Measurements from ENCODE around the gene DUSP8.

Gene DUSP8

GRCh38 chr11:1566381-1567051 is 5.6 kb downstream of the DUSP8 start:
- no peak for FAIRE-seq

GRCh38 chr11:1565904-1566247 is 6.2 kb downstream of the DUSP8 start:
- DNase-seq (ENCODE audit: low spot score) (no peak), FAIRE-seq (no peak)

More at GRCh38 chr11:1566381-1567051, 5.6 kb downstream of the DUSP8 start:
- no peak for DNase-seq (ENCODE audit: low spot score)

GRCh38 chr11:1565173-1565903 is 6.7 kb downstream of the DUSP8 start:
- FAIRE-seq, result no peak
- DNase-seq (ENCODE audit: low spot score), result no peak

GRCh38 chr11:1564535-1565172 is 7.4 kb downstream of the DUSP8 start:
- DNase-seq (ENCODE audit: low spot score) (peak; percentile 67), FAIRE-seq (no peak)

DNA sequence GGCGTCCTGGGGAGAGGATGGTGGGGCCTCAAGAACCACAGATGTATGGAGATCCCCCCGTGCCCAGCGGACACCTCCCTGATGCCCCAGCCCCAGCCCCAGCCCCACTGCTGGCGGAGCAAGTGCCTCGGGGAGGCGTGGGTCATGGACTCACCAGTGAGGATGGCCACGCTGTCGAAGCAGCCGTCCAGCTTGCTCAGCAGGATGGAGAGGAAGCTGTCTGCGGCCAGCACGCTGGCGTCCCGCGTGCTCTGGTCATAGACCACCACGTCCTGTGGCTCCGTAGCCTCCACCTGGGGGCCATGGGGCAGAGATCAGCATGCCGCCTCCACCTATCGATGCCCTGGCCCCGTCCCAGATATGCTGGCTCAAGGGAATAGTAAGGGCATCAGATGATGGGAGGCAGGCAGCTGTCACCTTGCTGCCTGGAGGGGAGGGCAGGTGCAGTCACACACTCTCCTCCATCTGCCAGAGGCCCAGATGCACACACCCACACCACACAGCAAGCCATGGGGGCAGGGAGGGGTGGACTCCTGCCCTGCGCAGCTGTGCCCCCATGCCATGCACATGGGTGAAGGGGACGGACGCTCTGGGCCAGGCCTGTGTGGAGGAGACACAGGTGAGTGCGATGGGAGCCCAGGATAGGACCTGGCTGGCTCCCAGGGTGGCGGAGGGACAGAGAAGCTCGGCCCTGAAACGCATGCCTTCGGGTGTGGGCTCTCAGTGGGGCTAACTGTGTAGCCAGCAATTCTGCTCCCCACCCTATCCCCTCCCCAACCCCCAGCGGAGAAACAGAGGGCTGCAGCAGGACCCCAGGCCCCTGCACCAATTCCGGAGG is 8.2 kb downstream of the DUSP8 start:
- FAIRE-seq (no peak), DNase-seq (ENCODE audit: low spot score) (no peak)

DNA sequence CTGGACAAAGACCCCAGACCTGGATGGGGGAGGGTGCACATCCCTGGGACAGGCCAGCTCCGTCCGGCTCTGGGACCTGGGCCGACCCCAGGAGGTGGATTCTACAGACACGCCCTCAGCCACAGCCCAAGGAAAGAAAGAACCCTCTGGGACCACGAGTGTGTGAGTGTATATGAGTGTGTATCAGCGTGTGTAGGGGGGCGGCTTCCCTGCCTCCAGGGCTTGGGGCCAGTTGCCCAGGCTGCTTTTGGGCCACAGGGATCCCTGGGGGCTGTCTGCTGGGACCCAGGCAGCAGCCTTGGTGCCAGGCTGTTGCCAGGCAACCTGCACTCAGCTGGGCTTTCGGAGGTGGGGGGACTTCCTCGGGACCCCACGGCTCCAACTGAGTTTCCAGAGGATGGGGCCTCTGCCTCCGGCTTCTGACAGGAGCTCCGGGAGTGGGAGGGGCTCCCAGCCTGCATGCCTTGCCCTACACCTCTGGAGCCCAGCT is 8.9 kb downstream of the DUSP8 start:
- no peak for FAIRE-seq
- no peak for DNase-seq (ENCODE audit: low spot score)

DNA sequence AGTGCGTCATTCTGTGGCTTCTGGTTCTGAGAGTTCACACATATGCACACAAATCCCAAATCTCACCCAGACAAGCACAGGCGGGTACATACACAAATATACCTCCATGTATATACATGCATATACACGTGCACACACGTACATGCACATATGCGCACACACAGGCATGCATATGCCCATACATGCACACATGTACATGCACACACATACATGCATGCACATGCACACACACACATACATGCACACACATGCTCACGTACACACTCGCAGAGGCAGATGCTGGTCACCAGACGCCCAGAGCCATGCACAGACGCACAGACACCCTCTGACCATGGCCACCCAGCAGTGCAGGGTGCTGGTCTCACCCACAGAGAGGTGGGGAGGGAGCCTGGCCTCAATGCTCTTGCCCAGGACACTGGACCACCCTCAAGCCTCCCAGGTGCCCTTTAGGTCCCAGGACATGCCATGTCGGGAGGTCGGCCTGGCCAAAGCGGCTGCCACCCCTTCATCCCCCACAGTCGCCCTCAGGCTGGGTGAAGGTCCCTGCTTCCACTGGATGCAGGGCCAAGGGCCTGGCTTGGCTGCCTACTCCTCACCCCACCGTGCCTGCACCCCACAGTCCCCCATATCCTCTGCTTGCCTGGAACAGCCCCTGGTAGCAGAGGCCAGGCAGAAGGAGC is 9.5 kb downstream of the DUSP8 start:
- FAIRE-seq (no peak), DNase-seq (ENCODE audit: low spot score) (no peak)

- DNase-seq (ENCODE audit: low spot score) (no peak), FAIRE-seq (no peak)
Observed at GRCh38 chr11:1561955-1562354, 10.1 kb downstream of the DUSP8 start.

GRCh38 chr11:1561266-1561665 is 10.8 kb downstream of the DUSP8 start:
- FAIRE-seq, result no peak

GRCh38 chr11:1560649-1561251 is 11.3 kb downstream of the DUSP8 start:
- DNase-seq (ENCODE audit: low spot score) (no peak), FAIRE-seq (no peak)

More at GRCh38 chr11:1561266-1561665, 10.8 kb downstream of the DUSP8 start:
- no peak for DNase-seq (ENCODE audit: low spot score)

GRCh38 chr11:1560002-1560648 is 11.9 kb downstream of the DUSP8 start:
- DNase-seq (ENCODE audit: low spot score) (no peak), FAIRE-seq (no peak)

GRCh38 chr11:1559111-1559951 is 12.7 kb downstream of the DUSP8 start:
- peak; percentile 90 for DNase-seq (ENCODE audit: low spot score)
- FAIRE-seq, result peak; percentile 78

DNA sequence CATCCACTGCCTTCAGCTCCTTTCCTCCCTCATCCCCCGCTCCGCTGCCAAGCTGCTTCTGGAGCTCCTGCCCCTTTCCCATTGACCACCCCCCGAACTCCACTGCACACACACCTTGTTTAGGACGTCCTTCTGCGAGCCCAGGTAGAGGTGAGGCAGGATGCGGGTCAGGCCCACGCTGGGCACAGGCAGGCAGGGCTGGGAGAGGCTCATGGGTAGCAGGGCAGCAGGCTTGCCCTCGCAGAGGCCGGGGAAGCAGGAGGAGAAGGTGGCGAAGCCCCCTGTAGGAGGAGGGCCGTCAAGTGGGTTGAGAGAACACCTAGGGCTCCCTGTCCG is 13.3 kb downstream of the DUSP8 start:
- FAIRE-seq, result no peak

DNA sequence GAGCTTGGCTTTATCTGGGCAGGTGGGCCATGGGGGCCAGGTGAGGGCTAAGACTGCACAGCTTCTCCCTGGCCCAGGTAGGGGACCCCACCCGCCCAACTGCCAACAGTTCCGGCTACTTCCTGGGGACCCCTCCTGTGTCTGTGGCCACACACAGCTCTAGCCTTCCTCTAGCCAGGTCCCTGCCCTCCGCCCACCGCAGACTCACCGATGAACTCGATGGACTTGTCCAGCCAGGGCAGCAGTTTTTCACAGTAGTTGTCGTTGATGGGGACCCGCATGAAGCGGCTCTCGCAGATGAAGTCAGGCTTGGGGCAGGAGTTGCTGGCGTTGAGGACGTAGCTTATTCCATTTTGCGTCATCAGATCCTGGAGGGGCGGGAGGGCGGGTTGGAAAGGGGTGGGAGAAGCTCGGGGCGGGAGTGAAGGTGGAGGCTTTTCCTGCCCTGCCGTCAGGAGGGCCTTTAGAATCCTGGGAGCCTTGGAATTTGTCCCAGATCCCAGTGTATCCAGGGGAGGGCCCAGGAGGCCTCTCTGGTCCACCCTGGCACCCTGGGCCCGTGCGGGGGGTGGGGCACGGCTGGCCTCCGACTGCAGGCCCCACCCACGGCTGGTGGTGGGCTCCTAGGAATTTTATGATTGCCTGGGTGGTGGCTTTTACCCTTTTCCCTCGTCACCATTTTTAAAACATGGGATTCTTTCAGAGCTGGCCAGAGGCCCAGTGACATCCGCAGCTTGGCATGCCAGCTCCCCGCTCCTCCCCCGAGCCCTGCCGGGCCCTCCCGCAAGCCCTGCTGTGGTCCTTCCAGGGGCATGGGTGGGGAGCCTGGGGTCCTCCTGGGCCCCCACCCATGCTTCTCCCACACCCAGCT is 13.9 kb downstream of the DUSP8 start:
- FAIRE-seq, result no peak

More for the DNA sequence above, 13.3 kb downstream of the DUSP8 start:
- DNase-seq (ENCODE audit: low spot score), result no peak

DNA sequence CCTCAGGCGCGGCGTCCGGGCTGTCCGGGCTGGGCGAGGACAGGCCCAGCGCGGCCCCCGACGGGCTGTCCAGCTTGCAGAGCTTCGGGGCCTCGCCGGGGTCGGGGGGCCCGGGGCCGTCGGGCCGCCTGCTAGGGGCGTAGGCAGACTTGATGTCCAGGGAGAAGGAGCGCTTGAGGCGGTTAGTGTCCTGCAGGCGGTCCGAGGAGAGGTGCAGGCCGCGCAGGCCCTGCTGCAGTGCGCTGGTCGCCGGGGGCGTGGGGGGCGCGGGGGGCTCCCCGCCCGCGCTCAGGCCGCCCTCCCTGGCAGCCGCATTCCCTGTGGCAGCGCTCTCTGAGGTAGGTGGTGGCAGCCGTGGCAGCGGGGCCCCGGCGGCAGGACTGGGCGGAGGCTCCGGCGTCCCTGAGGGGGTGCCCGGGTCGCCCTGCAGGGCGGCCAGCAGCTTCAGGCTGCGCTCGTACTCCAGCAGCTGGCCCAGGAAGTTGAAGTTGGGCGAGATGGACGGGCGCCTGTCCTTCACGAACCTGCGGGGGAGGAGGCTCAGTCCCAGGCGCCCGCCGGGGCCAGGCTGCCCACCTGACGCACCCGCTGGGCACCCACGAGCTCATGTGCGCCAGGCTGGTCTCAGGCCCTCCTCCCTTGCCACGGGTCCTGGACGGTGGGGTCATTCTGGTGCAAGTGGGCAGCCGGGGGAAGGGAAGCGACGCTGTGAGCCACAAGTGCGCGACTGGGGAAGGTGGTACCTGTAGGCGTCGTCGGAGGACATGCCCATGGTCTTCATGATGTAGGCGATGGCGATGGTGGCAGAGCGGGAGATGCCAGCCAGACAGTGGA is 14.8 kb downstream of the DUSP8 start:
- no peak for FAIRE-seq
- DNase-seq (ENCODE audit: low spot score), result no peak

More for the DNA sequence above, 13.9 kb downstream of the DUSP8 start:
- DNase-seq (ENCODE audit: low spot score), result peak; percentile 75

GRCh38 chr11:1556278-1556902 is 15.7 kb downstream of the DUSP8 start:
- FAIRE-seq, result no peak
- no peak for DNase-seq (ENCODE audit: low spot score)

DNA sequence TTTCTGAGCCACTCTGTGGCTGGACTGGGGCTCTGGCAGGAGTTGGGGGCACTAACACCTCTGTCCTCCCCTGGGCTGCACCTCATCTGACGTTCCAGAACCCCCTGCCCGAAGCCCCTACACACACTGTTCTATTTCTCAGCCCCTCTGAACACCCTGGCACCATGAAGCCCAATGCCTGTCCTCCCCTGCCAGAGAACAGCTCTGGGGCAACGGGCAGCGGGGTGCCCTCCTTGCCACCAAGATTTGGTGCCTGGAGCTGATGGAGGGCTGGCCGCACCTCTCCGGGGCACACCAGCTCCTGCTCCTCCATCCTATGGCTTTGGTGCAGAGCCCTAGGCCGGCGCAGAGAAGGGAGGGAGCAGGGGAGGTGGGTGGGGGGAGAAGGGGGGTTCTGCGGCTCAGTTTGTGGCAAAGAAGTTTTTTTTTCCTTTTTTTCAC is 16.3 kb downstream of the DUSP8 start:
- FAIRE-seq, result no peak
- DNase-seq (ENCODE audit: low spot score), result no peak

Data from RCC 7860 (cell line).